ENCODE data around the gene HGFAC.

The HGFAC gene

GRCh38 chr4:3483471-3483921 is 41.7 kb downstream of the HGFAC start:
- peak overlapping the region; percentile 87 for H3K27ac ChIP-seq
- DNase-seq (ENCODE audit: low read depth, low spot score), result no peak

- DNase-seq (ENCODE audit: low read depth, low spot score), result peak; percentile 53
- H3K27ac ChIP-seq, result peak overlapping the region; percentile 87
Measured at GRCh38 chr4:3484057-3484973, 42.5 kb downstream of the HGFAC start.

DNA sequence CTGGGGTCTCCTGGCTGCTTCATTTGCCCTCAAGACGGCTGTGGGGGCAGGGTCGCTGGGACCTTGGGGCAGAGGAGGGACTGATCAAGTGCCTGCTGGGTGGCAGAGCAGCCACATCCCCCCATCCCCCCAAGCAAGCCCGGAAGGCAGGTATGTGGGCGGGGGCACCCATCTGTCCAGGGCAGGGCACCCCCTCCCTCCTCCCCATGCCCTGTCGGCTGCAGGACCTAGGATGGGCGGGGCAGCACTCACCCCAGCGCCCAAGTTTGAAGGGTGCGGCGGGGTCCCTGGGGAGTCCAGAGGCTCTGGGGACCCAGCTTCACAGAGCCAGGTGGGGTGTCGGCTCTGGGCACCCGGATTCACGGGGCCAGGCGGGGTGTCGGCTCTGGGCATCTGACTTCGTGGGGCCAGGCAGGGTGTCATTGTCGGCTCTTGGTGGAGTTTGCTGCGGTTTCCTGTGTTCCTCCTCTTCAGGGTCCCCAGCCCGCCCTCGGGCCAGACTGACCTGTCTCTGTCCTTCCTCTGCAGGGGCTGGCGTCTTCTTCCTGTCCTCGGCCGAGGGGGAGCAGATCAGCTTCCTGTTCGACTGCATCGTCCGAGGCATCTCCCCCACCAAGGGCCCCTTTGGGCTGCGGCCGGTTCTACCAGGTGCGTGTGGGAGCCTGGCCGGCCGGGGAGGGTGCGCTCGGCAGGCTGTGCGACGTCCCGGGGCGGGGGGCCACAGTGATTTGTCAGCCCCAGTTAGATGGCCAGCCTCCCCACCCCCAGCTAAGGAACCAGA is 43.4 kb downstream of the HGFAC start:
- no peak for DNase-seq (ENCODE audit: low read depth, low spot score)
- peak overlapping the region; percentile 87 for H3K27ac ChIP-seq

GRCh38 chr4:3485886-3486540 is 44.2 kb downstream of the HGFAC start:
- peak overlapping the region; percentile 87 for H3K27ac ChIP-seq

GRCh38 chr4:3486541-3487540 is 45.1 kb downstream of the HGFAC start:
- no peak for DNase-seq (ENCODE audit: low read depth, low spot score)
- H3K27ac ChIP-seq, result no peak overlapping the region

More at GRCh38 chr4:3485886-3486540, 44.2 kb downstream of the HGFAC start:
- DNase-seq (ENCODE audit: low read depth, low spot score), result no peak

DNA sequence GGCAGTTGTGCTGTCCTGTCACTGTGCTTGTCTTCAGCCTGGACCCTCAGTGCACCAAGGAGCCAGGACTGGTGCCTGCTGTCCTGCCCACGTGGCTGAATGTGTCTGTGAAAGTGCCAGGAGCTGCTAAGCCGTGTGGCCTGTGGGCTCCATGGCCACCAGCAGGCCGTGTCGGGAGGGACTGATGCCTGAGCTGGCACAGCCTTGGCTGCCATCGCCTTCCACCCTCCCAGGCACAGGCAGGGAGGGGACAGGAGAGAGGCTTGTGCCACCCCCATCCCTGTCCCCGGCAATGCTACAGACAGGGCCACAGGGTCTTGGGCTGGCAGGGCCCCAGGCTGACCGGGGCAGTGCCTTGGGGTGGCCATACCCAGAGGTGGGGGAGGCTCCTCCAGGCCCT is 46.1 kb downstream of the HGFAC start:
- no peak overlapping the region for H3K27ac ChIP-seq
- no peak for DNase-seq (ENCODE audit: low read depth, low spot score)

DNA sequence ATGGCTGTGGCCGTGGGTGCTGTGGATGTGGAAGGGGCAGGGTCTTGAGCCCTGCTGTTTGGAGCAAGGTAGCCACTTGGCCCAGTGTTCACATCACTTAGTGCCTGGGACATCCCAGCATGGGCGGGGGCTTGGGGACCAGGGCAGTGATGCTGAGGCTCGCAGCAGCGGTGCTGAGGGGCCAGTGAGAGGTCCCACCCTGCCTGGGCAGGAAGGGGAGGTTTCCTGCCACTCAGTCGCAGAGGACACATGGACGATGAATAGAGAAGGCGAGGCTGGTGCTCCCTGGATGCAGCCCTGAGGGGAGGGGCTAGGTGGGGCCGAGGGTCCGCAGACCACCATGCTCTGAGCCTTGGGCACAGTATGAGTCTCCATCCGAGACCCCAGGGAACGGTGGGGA is 47.1 kb downstream of the HGFAC start:
- no peak overlapping the region for H3K27ac ChIP-seq
- DNase-seq (ENCODE audit: low read depth, low spot score), result no peak

GRCh38 chr4:3489451-3489962 is 47.7 kb downstream of the HGFAC start:
- DNase-seq (ENCODE audit: low read depth, low spot score), result no peak
- H3K27ac ChIP-seq, result no peak overlapping the region

DNA sequence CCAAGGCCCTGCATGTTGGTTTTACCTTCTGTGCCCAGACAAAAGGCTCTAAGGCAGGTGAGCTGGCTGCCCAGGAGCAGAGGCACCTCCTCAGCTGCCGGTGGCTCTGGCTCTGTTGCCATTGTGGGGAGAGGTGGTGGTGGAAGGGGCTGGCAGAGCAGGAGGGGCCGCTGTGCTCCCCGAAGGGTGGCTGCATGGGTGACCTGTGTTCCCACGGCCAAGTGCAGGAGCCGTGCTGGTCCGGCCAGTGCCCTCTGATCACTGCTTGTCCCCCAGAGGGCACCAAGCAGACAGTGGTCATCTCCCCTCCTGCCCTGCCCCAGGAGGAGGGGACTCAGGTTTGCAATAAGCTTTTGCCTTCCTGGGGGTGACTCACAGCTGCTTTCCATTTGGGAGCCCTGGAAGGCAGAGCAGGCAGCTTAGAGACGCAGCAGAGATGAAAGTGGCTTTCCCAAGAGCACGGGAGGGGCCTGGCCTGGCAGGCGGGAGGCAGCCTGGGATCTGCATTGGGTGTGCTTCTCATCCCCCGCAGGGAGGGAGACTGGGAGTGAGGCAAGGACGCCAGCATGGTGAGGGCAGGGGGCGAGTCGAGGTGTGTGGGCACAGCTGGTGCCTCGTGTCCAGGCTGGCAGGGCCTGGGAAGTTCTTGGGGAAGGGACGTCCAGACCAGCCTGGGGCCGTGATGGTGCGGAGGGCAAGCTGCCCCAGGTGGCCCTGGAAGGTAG is 50.1 kb downstream of the HGFAC start:
- no peak overlapping the region for H3K27ac ChIP-seq
- DNase-seq (ENCODE audit: low read depth, low spot score), result no peak

- no peak for DNase-seq (ENCODE audit: low read depth, low spot score)
- no peak overlapping the region for H3K27ac ChIP-seq
Measured at GRCh38 chr4:3492741-3493719, 51.3 kb downstream of the HGFAC start.

DNA sequence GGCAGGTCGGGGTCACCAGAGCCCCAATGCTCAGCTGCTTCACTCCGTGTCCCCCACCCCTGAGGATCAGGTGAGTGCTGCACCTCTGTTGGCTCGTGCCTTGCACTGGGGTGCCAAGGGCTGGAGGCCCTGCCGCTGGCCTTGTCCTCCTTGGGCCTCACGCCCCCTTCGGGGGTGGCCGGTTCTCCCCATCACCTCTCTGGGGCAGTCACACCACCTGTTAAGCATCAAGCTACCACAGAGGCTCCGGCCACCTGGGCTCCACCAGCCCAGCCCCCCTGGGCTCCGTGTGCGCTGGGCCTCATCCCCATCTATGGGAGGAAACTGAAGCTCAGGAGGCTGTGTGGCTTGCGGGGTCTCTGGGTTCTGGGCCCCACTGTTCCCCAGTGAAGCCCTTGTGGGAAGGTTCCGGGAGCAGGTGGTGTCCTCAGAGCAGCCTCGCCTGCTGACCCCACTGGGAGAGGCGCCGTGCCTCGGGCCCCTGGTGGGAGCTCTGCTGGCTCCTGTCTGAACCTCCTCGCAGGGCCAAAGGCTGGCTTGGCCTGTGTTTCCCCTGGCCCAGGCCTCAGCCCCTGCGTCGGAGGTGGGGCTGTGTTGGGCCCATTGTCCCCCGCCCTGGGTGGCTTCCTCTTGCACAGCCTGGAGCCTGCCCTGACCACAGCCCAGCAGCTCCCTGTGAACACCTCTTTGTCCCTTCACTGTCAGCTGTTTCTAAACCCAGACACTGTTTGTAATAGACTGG is 52.1 kb downstream of the HGFAC start:
- no peak overlapping the region for H3K27ac ChIP-seq
- DNase-seq (ENCODE audit: low read depth, low spot score), result no peak

- H3K27ac ChIP-seq, result no peak overlapping the region
- DNase-seq (ENCODE audit: low read depth, low spot score), result no peak
Measured at GRCh38 chr4:3494462-3494871, 52.7 kb downstream of the HGFAC start.

GRCh38 chr4:3495204-3495975 is 53.6 kb downstream of the HGFAC start:
- no peak for DNase-seq (ENCODE audit: low read depth, low spot score)
- H3K27ac ChIP-seq, result no peak overlapping the region

DNA sequence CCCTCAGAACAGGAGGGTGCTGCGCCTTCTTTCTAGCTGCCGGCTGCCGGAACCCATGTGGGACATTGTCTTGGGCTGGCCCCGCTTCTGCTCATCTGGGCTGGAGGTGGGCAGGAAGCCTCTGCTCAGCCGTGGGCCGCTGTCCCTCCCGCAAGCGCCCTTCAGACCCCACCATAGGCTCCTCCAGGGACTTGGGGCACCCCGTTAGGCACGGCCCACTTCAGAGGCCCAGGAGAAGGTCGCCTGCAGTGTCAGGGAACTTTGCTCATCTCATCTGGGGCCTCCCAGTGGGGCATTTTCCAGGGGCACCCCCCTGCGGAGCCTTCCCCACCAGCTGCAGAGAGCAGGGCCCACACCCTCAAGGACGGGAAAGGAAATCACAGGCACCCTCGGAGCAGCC is 54.3 kb downstream of the HGFAC start:
- no peak overlapping the region for H3K27ac ChIP-seq
- DNase-seq (ENCODE audit: low read depth, low spot score), result no peak

DNA sequence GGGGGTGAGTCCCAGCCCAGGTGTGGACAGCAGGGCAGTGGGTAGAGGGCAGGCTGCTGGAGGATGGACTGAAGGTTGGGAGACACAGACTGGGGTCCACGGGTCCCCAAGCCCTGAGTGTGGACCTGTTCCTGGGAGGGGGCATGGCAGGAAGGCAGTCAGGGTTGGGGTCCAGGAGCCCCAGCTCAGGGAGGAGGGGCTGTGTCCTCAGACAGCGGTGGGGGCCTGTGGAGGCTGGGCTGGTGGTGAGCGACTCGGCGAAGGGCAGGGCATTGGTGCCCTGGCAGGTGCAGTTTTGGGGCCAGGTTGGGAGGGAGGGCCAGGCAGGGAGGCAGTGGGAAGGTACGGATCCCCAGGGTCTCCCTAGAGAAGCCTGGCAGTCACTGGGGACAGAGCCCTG is 55.3 kb downstream of the HGFAC start:
- no peak for DNase-seq (ENCODE audit: low read depth, low spot score)
- H3K27ac ChIP-seq, result no peak overlapping the region
